Stimulated activated CD4-positive, alpha-beta T cell treated with anti-CD3 and anti-CD28 coated beads, Interleukin-2, amount 100 ng/mL, for 48 hours (primary cell): Measurements from ENCODE around the gene C19orf81.

Experiments
- DNase-seq, 2 donors: peaks; one replicate each; pipeline ENCODE4 v3.0.0-alpha.2; 2020

C19orf81 gene

DNA sequence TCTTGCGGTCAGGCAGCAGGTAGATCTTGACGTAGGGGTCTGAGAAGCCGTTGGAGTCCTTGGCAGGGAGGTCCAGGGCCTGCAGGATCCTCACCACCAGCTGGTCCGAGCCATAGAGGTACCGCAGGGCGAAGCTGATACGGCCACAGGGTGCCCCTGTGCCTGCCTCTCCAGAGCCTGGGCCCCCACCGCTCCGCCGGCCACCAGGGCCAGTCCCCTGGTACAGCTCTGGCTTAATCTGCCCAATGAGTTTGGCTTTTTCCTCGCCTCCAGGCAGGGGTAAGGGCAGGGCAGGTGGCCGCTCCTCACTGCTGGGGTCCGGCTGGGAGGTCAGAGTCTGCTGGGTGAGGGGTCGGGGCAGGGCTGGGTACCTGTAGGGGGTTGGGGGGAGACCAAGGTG, 19.4 kb upstream of the C19orf81 start:
- DNase-seq = no peak

DNA sequence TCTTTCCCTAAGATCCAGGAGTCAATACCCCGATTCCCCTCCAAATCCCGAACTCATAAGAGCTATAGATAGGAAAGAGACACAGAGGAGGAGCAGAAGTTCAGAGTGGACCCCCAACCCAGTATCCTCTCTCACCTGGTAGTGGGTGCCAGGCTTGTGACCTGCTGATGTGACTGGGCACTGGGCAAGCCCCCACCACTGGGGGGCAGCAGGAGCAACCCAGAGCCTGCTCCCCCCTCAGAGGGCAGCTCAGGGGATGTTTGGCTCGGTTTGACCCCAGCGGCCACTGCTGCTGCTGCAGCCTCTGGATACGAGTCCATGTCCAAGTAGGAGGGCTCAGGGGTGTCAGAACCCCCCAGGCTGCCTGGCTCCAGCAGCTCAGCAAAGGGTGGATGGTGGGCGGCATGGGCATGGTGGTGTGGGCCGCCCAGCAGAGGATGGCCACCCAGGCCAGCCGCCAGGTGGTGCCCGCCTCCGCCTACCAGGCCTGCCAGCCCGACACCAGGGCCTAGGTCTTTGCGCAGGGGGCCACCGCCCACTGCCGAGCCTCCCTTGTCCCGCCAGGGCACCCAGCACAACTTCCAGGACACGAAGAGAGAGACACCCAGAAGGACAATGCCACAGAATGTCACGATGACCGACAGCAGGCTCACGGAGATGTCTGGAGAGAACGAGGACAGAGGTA, 17.0 kb upstream of the C19orf81 start:
- no peak for DNase-seq

DNA sequence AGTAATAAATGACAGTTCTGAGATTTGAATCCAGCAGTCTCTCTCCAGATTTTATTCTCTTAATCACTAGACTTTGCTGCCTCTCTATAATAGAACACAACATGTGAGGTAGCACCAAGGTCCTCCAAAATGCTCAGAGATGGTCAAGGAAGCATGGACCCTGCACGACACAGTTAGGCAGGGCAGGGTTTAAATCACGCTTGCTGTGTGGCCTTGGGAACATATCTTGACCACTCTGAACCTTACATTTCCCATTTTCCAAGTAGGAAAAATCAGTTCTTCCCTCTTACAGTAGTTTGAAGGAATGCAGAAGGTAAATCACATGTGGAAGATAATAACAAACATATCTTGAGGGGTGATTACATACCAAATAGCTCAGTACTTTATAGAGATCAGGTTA, 15.9 kb upstream of the C19orf81 start:
- no peak for DNase-seq

DNA sequence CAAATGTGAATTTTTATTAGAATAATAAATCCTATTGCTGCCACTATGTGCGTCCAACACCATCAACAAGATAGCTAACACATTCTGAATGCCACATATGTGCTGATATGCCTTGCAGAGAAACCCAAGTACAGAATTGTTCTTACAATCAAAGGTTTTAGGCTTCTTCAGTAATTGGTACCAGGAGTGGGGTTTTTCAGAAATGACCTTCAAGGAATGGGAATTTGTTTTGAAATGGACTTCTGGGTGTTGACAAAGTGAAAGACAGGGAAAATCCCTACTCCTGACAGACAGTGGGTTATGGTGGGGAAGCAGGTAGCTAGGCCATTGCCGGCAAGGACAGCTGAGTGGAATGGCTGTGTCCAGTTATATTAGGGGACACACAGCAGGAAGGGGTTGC, 15.3 kb upstream of the C19orf81 start:
- DNase-seq = no peak

DNA sequence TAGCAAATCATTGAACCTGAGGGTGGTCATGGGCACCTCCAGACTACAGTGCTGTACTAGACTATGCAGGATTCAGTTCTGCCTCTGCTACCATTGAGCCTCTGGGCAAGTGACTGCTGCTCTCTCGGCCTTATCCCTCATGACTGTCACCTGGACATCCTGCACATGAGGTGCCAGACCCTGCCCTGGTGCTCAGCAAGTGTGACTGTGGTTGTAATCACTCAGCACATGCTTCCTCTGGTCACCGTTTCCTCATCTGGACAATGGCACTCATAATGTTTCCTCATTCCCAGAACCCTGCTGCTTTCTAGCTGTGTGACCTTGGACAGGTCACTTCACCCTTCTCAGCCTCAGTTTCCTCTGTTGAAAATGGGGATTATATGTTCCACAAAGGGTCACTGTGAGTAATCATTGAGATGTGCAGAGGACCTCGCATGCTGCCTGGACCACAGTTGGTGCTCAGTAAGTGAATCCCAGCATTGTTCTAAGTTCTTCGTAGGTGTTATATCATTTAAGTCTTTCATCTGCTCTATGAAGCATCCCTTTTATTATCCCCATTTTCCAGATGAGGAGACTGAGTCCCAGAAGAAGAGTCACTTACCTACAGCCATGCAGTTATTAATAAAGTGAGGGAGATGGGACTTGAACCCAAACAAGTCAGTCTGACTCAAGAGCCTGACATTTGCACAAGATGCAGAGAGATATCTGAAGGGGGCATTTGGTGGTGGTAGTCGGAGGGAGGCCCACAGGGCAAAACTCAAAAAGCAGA, 12.7 kb upstream of the C19orf81 start:
- no peak for DNase-seq

DNA sequence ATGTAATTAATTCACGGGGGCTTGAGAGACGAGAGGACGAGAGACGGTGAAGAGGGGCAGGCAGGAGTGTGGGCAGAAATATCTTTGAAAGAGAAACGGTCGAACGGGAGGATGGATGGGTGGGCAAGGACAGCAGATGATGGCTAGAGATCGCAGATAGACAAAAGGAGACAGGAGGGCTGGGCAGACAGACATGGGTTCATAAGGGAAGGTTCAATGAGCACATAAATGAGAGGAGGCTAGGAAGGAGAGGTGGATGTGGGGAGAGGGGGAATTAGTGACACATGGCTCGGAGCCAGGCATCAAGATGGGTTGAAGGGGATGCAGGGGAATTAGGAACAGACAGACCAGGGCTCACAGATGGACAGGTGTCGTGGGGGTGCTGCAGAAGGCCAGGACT, 10.6 kb upstream of the C19orf81 start:
- DNase-seq = no peak

DNA sequence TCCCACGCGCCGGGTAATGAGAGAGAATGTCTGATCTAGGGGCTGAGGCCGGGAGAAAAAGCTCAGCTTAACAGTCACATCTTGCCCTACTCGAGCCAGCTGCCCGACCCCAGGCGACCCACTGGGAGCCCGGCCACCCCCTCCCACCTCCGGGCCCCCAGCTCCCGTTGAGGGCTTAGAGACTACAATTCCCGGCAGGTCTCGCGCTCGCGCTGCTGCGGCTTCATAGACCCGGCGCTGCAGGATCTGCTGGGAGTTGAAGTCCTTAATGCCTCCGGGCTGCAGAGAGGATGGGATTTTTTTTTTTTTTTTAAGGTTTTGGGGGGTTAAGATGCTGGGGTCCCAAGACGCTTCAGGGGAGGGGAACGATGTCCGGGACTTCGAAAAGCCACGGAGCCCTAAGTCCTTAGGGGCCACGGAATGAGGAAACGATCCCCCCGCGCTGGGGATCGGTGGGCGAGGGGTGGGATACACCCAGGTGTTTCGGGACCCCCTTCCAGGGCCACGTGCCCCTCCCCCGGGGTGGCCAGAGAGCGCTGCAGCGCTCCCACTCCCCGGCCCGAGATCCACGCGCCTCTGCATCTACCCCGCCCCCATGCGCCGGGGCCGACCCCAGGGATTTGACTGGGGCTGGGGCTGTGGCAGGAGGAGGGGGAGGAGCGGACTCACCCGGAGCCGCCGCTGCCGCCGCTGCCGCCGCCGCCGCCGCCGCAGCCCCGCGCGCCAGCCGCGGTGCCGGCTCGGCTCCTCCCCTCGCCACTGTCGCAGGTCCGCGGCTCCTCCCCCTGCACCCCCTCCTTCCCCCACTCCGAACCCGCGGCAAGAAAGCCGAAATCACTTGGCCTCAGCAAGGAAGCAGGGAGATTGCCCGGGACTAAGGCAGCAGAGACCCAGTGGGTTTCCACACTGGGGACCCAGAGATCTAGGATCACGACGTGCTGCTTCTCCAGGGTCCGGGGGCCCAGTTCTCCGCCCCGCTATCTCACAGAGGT, 9.8 kb upstream of the C19orf81 start, which contains the start of gene SYT3:
SYT3 (minus strand) TSS at position 761 of the 992 bp plus-strand sequence. CDS start 2,470 bp downstream, outside the sequence.
- peak; percentile 17 to 23 for DNase-seq

DNA sequence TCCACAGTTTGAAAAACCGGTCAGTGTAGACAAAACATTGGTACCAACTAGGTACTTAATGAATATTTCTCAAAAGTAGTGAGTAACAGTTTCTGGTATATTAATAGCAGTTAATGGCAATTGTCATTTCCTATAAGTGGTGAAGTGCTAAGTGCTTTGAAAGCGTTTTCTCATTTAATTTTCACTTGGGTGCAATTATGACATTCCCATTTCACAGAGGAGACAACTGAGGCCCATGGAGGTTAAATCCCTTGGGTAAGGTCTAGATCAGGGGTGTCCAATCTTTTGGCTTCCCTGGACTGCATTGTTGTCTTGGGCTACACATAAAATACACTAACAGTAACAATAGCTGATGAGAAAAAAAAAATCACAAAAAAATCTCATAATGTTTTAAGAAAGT, 8.9 kb upstream of the C19orf81 start:
- no peak for DNase-seq

DNA sequence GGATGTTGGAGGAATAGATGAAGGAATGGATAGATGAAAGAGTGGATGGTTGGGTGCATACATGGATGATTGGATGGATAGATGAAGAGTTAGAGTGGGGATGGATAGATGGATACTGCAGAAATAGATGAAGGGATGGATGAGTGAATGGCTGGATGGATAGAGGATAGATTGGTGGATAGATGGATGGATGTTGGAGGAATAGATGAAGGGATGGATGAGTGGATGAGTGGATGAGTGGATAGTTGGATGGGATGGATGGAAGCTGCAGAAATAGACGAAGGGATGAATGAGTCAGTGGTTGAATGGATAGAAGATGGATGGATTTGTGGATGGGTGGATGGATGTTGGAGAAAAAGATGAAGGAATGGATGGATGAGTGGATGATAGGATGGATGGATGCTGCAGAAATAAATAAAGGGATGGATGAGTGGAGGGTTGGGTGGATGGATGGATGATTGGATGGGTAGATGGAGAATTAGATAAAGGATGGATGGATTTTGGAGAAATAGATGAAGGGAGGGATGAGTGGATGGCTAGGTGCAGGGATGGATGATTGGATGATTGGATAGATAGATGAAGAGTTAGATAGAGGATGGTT, 4.8 kb upstream of the C19orf81 start:
- DNase-seq = no peak

DNA sequence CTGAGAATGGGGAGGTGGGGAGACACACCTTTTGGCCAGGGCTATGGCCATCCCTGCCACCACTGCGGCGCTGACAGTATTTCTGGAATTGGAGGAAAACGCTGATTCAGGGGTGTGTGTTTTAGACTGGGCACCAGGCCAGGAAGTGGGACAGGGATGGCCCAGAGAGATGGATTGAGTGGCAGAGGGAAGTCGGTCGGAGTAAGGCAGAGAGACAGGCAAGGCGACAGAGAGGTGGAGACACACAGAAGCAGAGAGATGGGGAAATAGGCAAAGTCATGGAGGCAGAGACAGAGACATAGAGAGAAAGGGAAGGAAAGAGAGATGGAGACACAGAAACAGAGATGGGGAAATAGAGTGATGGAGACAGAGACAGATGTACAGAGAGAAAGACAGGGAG, 4.1 kb upstream of the C19orf81 start:
- no peak for DNase-seq

DNA sequence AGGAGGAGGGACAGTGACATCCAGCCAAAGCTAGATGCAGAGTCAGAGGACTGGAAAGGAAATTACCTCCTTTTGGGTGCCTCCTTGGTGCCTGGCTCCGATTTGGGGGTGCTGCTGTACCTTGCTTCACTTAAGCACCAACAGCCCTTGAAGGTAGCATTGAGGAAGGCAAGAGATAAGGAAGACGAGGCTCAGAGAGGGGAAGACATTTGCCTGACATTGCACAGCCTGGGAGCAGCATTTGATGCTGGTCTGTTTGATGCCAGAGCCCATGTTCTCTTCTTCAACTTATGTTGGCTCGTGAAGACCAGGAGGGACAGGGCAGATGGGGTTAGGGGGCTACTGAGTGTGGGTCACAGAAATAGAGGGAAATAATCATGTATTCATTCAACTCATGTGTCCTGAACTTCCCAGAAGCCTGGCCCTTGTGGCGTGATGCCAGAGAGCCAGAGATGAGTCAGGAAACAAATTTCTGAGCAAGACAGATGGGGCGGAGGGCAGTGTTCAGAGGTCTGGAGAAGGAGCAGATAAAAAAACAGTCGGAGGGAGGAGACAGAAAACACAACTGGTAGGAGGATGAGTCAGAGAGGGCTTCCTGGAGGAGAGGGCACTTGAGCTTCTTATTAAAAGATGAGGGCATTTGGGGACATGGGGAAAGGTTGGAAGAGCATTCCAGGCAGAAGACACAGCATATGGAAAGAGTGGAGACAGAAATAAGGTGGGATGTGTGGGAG, 3.0 kb upstream of the C19orf81 start:
- no peak for DNase-seq

DNA sequence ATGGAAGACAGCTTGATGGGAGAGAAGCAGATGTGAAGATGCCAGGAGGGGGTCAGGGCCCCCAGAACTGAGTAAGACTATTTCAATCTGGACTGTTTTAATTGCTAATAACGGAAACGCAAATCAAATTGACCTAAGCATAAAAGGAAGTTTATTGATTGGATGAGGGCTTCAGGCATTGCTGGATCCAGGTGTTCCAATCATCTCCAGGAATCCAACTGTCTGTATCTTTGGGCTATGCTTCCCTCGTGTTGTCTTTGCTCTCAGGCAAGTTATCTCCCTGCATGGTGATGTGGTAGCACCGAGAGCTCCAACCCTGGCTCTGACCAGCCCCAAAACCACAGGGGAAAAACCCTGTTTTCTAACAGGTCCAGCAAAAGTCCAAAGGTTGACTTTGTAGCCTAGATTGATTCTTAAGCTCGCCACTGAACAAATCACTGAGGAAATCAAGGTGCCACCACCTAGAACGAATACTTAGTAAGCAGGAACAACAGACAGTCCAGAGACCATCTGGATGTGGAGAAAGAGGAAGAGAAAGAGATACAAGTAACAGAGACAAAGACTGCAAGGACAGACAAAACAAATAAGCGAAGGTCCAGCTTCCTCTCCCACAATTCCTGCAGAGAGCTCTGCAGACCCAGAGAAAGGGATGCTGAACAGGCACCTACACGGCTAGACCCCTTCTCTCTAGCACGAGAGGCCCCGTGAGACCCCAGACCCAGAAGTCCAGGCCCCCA, 1.2 kb upstream of the C19orf81 start:
- DNase-seq = no peak

DNA sequence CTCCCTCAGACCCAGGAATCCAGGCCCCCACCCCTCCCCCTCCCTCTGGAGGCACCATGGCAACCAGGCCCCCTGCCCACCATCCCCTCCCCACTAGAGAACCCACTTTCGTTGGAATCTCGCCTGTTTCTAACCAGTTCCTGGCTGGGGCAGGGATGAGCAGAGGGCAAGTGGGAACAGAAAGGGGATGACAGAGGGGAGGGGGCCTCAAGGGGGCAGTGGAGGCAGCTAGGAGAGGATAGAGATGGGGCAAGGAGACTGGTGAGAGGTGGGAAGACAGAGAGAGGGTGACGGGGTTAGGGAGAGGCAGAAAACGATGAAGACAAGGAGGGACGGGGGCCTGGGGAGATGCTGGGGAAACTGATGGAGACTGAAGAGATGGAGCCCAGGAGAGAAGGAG, 586 bp upstream of the C19orf81 start:
- no peak for DNase-seq

DNA sequence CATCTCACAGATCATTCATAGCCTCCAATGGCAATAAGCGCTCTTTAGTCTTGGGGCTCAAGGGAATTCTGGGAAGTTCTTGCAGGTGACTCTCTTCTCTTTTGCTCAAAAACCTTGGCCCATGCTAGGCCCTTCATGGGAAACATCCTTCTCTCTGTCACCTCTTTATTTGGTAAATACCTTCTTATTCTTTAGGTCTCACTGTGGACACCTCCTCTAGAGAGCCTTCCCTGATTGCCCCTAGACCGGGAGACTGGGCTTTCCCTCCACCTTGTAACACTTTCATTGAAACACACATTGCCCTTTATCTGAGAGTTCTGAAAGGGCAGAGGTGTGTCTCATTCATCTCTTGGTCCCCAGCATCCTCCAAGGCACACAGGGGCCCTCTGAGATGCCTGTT, 1.9 kb downstream of the C19orf81 start:
- no peak for DNase-seq

DNA sequence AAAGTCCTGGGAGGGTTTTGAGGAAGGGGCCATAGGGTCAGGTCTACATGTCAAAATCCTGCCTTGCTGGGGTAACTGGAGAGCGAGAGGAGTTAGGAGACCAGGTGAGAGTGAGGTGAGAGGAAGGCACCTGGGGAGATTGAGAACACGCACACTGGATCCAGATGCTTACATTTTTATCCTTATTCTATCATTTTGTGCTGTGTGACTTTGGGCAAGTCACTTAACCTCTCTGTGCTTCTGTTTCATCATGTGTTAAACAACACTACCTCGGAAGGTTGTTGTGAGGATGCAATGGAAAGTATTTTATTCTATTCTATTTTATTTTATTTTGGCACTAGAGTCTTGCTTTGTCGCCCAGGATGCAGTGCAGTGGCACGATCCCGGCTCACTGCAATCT, 3.5 kb downstream of the C19orf81 start:
- no peak for DNase-seq

DNA sequence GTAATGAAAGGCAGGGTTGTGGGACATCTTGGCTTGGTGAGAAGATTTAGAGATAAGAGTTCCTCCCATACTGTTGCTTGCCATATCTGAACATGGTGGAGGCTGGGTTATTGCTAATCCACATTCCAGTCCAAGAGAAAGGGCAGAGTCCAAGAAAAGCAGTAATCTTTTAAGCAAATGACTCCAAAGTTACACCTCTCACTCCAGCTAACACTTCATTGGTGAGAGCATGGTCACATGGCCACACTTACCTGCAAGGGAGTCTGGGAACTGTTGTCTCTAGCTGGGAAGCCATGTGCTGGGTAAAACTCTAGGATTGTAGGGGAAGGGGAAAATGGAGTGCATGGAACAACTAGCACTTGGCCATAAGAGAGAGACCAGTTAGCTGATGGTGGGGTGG, 5.6 kb downstream of the C19orf81 start:
- DNase-seq = no peak

DNA sequence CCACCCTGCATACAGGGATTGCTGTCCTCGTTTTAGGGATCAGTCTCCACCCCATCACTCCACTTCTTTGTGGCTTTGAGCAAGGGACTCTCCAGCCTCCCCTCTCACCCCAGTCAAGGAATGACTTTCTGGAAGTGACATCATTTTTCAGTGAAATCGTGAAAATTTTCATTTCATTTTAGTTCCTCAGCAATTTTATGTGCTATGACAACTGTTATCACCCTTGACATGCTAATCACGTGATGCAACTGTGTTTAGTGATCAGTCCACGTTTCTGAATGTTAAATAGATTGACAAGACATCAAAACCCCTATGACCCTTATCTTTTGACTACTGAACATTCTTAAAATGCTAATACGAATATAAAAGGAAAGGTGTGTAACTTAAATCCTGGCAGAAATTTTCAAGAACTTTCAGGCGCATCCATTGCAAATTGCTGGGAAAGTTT, 8.0 kb downstream of the C19orf81 start:
- DNase-seq = no peak

DNA sequence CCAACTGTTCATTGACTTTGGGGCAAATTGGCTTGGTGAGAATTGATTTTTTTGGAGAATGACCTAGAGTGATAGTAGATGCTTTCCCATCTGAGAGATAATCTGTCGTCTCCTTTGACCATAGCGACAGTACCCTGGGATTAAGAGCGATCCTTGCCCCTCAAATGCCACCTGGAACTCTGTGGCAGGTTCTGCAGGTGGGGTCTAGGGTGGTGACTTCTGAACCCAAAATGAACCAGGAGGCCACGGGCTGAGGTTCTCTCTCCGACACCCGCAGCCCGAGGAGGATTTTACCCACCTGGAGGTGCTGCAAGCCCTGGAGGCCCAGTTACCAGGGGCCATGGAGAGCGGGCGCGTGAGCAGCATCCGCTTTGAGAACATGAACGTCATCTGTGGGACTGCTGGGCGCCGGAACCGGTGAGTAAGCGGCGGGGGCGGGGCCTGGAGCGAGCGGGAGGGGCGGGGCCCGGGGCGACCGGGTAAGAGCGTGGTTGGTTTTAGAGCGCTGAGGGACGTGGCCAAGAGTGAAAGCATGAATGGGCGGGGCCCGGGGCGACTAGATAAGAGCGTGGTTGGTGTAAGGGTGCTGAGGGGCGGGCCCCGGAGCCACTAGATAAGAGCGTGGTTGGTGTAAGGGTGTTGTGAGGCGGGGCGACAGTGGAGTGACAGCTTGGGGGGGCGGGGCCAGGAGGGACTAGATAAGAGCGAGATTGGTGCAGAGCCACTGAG, 8.6 kb downstream of the C19orf81 start:
- peak; percentile 76 to 85 for DNase-seq

DNA sequence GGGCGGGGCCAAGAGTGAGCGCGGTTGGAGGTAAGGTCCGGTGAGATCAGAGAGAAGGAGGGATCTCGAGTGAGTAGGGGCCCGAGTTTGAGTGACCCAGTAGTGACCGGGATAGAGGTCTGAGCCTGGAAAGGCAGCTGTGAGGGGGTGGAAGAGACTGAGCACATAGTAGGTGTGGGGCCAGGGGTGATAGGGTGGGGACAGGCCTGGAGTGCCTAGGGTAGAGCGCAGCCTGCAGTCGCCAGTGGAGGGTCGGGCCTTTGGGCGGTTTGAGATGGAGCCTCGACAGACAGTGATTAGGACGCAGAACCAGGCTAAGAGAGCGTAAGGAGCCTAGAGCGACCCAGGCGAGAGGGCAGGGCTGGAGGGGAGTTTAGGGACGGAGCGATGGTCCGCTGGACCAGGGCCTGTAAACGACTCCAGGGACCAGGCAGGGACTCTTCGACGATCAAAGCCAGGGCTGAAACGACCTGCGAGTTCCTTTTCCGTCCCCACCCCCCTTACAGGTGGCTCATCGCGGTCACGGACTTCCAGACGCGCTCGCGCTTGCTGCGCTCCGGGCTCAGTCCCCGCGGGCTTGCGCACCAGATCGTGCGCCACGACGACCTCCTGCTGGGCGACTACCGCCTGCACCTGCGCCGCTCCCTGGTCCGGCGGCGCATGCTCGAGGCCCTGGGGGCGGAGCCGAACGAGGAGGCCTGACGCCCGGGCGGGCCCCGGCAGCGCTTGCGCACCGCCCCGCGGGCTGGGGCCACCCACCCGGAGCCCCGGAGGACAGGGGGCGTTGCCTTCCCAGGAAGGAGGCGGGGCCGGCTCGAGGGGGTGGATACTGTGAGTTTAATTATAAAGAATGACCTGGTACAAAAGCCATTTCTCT, 9.4 kb downstream of the C19orf81 start:
- peak; percentile 35 to 55 for DNase-seq
